ENCODE results near the gene IFNA1. TPM values are rescaled to one million over a fixed set of nuclear protein-coding genes. Genes with fewer than 3 reads are reported as not detected.
"Not testable (repeated sequence)": the region's sequence is repeated elsewhere in the genome, so short reads cannot be mapped to it uniquely, and the experiment has no call there.

Gene IFNA1
- not detected in 2 replicates for total RNA-seq (2014; rRNA removed; shearing (Covaris generic))

GRCh38 chr9:21440139-21440538 lies at the start of gene IFNA1:
IFNA1 (plus strand) TSS chr9:21440439; CDS start chr9:21440508, 69 bp downstream.
- DNase-seq (ENCODE audit: low spot score): no peak

- DNase-seq (ENCODE audit: low spot score): peak; percentile 81
Observed at GRCh38 chr9:21392270-21392669, 48.0 kb upstream of the IFNA1 start.

GRCh38 chr9:21395778-21396717 lies 44.2 kb upstream of the IFNA1 start:
- DNase-seq (ENCODE audit: low spot score): peak; percentile 40

DNA sequence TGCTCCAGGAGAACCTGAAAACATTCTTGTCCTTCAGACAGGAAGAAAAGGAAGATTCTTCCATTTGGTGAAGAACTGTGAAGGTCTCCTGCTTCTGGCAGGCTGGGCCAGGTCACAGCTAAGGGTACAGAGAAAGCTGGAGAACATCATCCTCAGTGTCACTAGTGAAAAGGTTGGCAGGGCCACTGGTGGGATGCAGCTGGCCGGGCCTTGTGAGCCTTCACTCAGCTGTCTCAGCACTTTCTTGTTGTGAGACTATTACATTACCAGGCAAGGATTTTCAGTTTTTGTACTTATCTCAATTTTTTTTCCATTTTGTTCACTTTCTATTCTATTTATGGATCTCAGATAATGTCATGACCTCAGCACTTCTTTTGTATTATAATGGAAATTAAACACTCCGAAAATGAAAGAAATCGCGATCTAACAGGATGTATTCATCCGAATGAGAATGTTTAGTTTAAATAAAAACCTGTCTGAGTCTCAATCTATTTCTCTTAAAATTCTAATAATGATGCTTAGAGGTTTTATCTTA lies 41.2 kb upstream of the IFNA1 start:
- no peak for DNase-seq (ENCODE audit: low spot score)

DNA sequence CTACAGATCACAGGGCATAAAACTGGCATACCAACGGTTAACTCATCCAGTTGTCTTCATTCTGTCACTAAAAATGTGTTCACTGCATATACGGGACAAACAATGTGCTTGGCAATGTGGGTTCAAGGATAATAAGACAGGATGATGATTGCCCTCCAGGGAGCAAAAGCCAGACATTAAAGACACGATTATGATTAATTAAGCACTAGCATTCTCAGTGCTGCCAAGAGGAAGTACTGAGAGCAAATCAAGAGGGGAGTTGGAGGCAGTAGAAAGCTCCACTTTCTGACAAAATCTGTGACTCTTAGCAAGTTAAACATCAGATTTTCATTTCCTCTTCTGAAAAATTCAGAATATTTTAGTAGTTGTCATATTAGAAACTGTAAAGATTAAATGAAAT lies 40.3 kb upstream of the IFNA1 start:
- DNase-seq (ENCODE audit: low spot score): no peak

DNA sequence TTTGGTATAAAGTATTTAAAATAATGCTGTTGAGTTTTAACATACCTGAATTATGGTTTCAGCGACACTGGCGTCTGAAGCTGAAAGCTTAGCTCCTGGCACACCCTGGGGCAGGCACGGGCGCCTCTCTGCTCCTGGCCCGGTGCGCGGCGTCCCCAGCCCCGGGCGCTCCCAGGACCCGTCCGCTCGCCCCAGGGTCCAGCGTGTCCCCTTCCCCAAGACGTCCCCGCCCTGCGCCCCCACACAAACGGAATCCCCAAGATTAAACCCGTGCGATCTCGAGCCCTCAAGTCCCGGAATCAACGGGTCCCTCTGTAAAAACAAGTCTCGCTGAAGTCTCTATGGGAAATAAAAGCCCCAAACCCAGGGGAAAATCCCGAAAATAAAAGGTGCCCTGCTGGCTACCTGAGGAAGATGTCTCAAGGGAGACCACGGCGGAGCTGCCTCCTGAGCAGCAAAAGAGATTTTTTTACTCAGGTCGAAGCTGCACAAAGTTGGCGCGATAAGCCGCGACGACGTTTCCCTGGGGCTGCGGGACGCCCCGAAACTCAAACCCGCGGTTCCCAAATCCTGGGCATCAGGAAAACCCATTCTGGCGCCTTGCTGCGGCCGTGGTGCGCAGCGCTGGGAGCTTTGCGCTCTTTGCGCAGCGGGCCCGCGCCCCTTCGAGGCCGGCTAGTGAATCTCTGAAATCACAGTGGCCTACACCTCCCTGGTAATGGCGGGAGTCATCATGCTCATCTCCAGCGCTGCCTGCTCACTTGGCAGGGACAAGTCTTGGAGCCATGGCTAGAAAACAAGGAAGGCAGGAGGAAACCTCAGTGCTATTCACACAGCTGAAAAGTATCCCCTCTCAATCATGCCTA lies 37.6 kb upstream of the IFNA1 start:
- DNase-seq (ENCODE audit: low spot score): no peak

DNA sequence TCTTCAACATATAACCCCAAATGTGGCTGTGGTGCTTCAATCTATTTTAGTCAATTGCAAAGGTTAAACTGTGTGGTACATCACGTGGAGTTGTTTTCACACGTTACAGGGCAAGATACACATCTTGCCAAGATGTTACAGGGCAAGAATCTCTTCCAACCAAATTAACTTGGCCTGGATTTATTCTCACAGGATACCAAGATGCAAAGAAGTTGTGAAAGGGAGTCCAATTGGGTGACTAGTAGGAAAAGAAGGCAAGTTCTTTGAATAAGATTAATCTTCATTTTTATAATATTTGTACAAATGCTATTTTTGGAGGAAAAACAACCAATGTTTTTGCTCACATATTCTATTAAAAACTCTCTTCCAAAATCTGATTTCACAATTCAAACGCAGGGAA lies 36.1 kb upstream of the IFNA1 start:
- no peak for DNase-seq (ENCODE audit: low spot score)

- no peak for DNase-seq (ENCODE audit: low spot score)
Observed at GRCh38 chr9:21408817-21409216, 31.4 kb upstream of the IFNA1 start, which contains the start of gene IFNA8. IFNA8 (plus strand) TSS chr9:21409117; CDS start chr9:21409177, 60 bp downstream.

DNA sequence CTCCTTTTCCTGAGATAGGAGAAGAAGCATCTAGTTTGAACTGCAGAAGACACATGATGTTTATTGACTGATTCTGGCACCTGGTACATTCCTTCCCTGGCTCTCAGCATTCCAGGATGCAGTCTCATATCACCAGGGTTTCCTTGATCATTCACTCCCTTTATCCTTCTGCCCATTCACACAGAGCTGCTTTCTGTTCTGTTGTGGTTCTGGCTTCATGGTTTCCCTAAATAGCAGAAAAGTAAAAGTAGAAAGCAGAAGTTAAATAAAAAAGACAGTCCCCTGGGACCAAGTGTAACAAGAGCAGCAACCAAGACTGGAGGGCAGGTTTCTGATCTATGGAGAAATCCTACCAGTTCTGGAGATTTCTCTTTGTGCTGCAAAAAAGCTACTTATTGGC lies 28.1 kb upstream of the IFNA1 start:
- DNase-seq (ENCODE audit: low spot score): no peak

GRCh38 chr9:21413151-21413550 lies 27.1 kb upstream of the IFNA1 start:
- DNase-seq (ENCODE audit: low spot score): no peak

GRCh38 chr9:21413624-21414023 lies 26.6 kb upstream of the IFNA1 start:
- no peak for DNase-seq (ENCODE audit: low spot score)

GRCh38 chr9:21414220-21414940 lies 25.9 kb upstream of the IFNA1 start:
- no peak for DNase-seq (ENCODE audit: low spot score)

GRCh38 chr9:21415493-21416267 lies 24.6 kb upstream of the IFNA1 start:
- peak; percentile 76 for DNase-seq (ENCODE audit: low spot score)

- no peak for DNase-seq (ENCODE audit: low spot score)
Observed at GRCh38 chr9:21428235-21428634, 12.0 kb upstream of the IFNA1 start.

GRCh38 chr9:21429191-21429590 lies 11.0 kb upstream of the IFNA1 start:
- no peak for DNase-seq (ENCODE audit: low spot score)

DNA sequence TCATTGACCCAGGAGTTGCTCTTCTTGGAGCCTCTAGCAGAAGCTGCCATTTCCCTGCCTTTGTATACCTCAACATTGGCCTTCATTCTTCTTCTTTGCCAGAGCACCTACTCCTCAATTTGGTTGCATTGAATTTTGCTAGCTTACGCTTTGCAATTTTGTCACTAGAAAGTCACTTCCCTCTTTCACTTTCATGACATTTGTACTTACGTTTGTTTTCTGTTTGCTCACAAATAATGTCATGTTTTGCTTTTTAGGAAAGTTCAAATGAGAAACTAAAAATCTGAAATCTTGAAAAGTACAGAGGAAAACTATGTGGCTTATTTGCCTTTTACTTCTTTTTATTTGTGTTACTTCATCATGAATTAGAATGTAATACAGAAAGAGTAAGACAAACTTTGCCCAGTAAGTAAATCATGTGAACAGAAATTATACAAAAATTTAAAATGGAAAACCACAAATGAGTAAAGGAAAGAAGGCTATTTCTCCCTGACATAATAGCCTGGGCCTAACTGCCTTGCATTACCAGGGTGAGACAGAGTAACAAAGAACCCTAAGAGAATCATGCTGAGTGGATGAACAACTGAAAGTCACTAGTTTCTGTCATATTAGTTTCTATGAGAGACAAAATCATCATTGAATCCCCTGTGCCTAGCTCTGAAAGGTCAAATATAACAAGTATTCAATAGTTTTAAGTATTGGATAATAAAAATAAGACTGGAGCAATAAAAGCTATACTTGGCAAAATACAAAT lies 7.4 kb upstream of the IFNA1 start:
- DNase-seq (ENCODE audit: low spot score): no peak

DNA sequence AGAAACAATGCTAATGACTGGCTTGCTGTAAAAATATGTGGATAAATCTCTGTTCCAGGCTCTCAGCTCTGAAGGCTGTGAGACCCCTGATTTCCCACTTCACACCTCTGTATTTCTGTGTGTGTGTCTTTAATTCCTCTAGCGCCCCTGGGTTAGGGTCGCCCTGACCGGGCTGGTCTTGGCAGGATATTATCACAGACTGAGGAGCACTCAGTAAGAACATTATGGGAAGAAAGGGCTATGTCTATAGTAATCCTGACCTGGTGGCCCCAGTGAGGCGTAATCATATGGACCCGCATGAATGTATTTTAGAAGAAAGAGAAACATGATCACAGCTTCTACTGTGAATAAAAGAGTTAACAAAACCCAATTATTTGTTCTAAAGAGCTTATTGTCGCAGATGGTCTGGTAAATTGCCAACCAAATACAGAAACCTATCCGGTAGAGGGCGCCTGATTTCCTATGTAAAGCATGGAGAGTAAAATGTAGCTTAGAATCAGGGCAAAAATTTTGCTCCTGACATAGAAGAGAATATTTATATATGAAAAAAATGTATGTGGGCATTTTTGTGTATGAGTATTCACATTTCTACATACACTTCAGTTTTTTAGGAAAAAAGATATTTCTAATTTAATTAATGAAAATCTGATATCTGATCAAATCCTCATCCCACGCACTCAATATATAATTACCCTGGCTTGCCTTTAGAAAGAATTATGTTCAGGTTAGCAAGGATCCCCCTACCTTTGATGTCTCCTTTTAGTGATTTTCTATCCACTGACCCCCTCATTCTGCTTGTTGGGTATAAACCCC lies 5.8 kb upstream of the IFNA1 start:
- peak; percentile 88 for DNase-seq (ENCODE audit: low spot score)

- not testable (repeated sequence) for DNase-seq (ENCODE audit: low spot score)
Observed at GRCh38 chr9:21435015-21435383, 5.2 kb upstream of the IFNA1 start.

Measured in HT-29 (cell line).